Colonic mucosa (tissue), 4 donors: Measurements from ENCODE around the gene CXCR1. TPM values are rescaled to one million over a fixed set of nuclear protein-coding genes. Genes with fewer than 3 reads are reported as not detected.
A peak's percentile ranks its signal among the peaks of the same experiment; 100 is the strongest.
"Not testable (repeated sequence)": the region's sequence is repeated elsewhere in the genome, so short reads cannot be mapped to it uniquely, and the experiment has no call there.

Source experiments
- DNase-seq: peaks from one replicate; pipeline ENCODE4 v3.0.0-alpha.2; 2020
- H3K27ac ChIP-seq: fragments of 200-600 bp; one replicate; pipeline ENCODE4 v1.8.0; 2021
- H3K27me3 ChIP-seq: fragments of 200-600 bp; one replicate; pipeline ENCODE4 v1.8.0; 2021
- H3K36me3 ChIP-seq: fragments of 200-600 bp; one replicate; pipeline ENCODE4 v1.8.0; 2021
- H3K4me1 ChIP-seq: fragments of 200-600 bp; one replicate; pipeline ENCODE4 v1.8.0; 2021; ENCODE audit warnings: mild to moderate bottlenecking
- H3K4me3 ChIP-seq: fragments of 200-600 bp; one replicate; pipeline ENCODE4 v1.8.0; 2021
- H3K9ac ChIP-seq, 2 donors: one replicate each; pipeline ENCODE4 v1.7.0; 2013; ENCODE audit warnings: control low read depth in 2 of 2, low read depth in 2 of 2, low read length in 2 of 2
- H3K9me3 ChIP-seq: fragments of 200-600 bp; one replicate; pipeline ENCODE4 v1.8.0; 2021
- intact Hi-C: fragments of 100-400 bp; cut with DNase I; formaldehyde crosslinking; loops from one replicate; pipeline ENCODE4 v1.14.1; 2022
- total RNA-seq, 2 donors: library from RNA; stranded (reverse); fragmentation: NEBNext Ultra II Directional in 1 of 2; extraction: Animal tissue kit (Norgen Biotek cat#: 25700) in 1 of 2; gene quantifications; one replicate each; pipeline ENCODE4 v1.2.1, GENCODE V29; 2021
- TF ChIP-seq, protein P1 (sequence below): fragments of 200-600 bp; IDR thresholded peaks from one replicate; pipeline ENCODE4 v1.8.0; 2022; ENCODE audit warnings: antibody characterized with exemption, mild to moderate bottlenecking
- donor health status: healthy.
- donor health status: DM: no; HTN: no; CAD: no.
- donor health status: DM: no; HTN: no; CAD: no.

Gene CXCR1
- total RNA-seq, 2 donors from 2014 or later = 0.13 TPM; not detected in 1

DNA sequence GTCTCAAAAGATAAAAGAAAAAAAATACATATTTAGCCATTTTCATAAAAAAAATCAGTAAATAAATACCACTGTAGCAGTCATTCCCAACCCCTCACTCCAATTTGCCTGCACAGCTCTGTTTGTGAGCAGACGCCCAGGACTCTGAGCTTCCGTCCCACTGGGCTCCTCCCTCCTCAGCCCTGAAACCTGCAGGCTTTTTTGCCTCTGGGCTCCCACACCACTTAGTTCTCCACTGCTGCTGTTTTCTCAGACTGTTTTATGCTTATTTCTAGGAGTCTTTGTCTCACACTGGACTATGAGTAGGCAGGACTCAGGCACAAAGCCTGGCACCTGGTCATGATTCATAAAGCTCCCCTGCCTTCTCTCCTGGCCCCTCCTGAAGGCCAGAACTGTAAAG lies 6.1 kb upstream of the CXCR1 start:
- Histone ChIP-seq H3K36me3 (no peaks in the 10 kb centered on the region), H3K4me3 (no peak overlapping the region), H3K9ac (no peak overlapping the region), H3K27ac (no peak overlapping the region), H3K9me3 (no peaks in the 10 kb centered on the region), H3K27me3 (no peaks in the 10 kb centered on the region), H3K4me1 (no peaks in the 10 kb centered on the region)
- intact Hi-C loops = no loop called here
- no peak for DNase-seq
- TF ChIP-seq, protein P1, sequence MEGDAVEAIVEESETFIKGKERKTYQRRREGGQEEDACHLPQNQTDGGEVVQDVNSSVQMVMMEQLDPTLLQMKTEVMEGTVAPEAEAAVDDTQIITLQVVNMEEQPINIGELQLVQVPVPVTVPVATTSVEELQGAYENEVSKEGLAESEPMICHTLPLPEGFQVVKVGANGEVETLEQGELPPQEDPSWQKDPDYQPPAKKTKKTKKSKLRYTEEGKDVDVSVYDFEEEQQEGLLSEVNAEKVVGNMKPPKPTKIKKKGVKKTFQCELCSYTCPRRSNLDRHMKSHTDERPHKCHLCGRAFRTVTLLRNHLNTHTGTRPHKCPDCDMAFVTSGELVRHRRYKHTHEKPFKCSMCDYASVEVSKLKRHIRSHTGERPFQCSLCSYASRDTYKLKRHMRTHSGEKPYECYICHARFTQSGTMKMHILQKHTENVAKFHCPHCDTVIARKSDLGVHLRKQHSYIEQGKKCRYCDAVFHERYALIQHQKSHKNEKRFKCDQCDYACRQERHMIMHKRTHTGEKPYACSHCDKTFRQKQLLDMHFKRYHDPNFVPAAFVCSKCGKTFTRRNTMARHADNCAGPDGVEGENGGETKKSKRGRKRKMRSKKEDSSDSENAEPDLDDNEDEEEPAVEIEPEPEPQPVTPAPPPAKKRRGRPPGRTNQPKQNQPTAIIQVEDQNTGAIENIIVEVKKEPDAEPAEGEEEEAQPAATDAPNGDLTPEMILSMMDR = no peak

DNA sequence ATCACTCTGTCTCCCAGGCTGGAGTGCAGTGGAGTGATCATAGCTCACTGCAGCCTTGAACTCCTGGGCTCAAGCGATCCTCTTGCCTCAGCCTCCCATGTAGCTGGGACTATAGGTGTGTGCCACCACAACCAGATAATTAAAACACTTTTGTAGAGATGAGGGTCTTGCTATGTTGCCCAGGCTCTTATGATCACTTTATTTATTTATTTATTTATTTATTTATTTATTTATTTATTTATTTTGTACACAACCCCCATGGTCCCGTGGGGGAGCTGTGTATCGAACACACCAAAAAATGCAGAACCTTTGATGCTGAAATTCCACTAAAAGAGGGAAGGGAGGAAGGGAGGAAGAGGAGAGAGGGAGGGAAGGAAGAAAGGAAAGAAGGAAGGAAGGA lies 5.0 kb upstream of the CXCR1 start:
- H3K4me3 ChIP-seq, H3K9ac ChIP-seq, intact Hi-C loops, H3K9me3 ChIP-seq, H3K27me3 ChIP-seq, DNase-seq, H3K4me1 ChIP-seq, H3K36me3 ChIP-seq, H3K27ac ChIP-seq: not testable (repeated sequence)

DNA sequence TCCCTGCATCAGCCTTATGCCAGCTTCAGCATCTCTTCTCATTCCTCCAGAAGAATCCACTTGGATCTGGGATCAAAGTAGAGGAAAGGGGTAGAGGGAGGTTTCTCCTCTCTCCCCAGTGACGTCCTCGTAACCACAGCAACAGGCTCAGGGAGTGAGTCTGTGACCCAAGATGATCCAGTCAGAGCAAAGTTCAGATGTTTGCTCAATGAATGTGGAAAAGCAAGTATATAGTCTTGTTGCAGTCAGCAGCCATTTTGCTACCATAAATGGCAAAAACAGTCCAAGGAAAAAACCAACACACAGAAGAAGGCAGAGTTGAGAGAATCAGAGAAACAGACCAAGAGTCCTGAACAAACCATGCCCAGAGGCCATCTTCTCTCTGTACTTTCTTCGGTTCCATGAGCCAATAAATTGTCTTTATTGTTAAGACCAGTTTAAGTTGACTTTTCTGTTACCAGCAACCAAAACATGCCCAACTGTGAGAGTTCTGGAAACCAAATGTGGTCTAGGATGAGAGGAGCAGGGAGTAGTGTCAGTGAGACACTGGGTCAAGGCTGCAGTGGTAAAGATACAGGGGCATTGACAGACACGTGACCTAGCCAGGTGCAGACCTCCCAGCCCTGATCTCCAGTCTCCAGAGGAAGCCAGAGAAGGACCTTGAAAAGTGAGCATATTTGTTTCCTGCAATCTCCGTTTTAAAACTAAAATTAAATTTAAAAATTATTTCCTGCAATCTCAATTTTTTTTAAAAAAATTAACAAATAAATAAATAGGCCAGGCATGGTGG lies 3.2 kb upstream of the CXCR1 start:
- H3K9me3 ChIP-seq = no peaks in the 10 kb centered on the region
- DNase-seq = no peak
- intact Hi-C loops = no loop called here
- no peak overlapping the region for H3K4me3 ChIP-seq
- H3K27ac ChIP-seq = no peak overlapping the region
- TF ChIP-seq, protein P1 = no peak
- no peaks in the 10 kb centered on the region for H3K27me3 ChIP-seq
- H3K4me1 ChIP-seq = no peaks in the 10 kb centered on the region
- H3K9ac ChIP-seq = no peak overlapping the region
- no peaks in the 10 kb centered on the region for H3K36me3 ChIP-seq

DNA sequence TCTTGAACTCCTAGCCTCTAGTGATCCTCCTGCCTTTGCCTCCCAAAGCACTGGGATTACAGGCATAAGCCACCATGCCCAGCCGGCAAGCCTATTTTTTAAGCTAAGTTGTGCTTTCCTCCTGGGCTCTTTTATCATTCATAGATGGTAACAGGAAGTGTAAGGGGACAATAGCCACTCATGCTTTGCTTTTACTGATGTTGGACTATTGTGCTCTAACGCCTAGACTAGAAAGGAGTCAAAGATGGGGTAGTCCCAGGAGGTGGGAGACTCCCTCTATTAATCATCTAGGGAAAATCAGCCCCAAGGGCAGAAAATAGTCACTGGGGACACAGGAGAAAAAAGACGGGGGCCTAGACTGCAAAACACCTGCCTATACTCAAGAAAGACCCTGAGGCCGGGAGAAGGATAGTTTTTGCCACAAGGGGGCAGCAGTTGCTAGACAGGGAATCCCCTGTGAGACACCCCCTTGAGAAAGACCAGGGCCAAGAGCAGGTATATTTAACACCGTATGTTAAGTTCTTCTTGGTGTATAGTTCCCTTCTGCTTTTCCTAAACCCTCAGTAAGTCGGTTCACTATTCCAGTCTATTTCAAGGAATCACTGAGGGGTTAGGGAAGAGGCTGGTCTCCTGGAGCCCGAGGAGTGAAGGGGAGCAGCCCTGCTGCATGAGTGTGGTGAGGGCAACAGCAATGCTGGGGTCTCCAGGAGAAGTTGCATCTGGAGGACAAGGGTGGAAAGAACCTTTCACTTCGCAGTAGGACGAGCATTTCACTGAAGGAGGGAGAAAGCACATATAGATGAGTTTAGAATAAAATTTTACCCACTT lies 2.1 kb upstream of the CXCR1 start:
- TF ChIP-seq, protein P1 = peak; percentile 57
- no peak overlapping the region for H3K4me3 ChIP-seq
- H3K36me3 ChIP-seq = no peaks in the 10 kb centered on the region
- H3K27ac ChIP-seq = no peak overlapping the region
- H3K27me3 ChIP-seq = no peaks in the 10 kb centered on the region
- H3K4me1 ChIP-seq = no peaks in the 10 kb centered on the region
- DNase-seq = peak; percentile 67
- no peaks in the 10 kb centered on the region for H3K9me3 ChIP-seq
- no peak overlapping the region for H3K9ac ChIP-seq
- intact Hi-C loops = no loop called here

DNA sequence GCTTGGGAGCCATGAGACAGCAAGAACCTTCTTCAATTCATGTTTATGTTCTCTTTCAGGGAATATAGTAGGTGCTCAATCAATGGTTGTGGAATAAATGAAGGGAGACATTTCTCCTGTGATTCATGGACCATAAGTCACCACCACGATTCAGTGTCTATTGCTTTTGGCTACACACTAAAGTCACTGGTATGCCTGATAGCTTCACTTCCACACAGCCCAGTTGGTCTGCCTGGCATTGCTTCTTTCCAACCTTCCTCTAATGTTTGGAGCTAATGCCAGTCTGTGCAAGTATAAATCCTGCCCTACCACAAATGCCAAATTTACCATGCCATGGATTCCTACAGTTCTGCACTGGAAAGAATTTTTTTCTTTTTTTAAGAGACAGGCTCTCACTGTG lies 1.3 kb upstream of the CXCR1 start:
- TF ChIP-seq, protein P1 = no peak
- H3K36me3 ChIP-seq = no peaks in the 10 kb centered on the region
- no peak overlapping the region for H3K9ac ChIP-seq
- H3K27ac ChIP-seq = no peak overlapping the region
- DNase-seq = no peak
- H3K27me3 ChIP-seq = no peaks in the 10 kb centered on the region
- no peaks in the 10 kb centered on the region for H3K9me3 ChIP-seq
- no peak overlapping the region for H3K4me3 ChIP-seq
- intact Hi-C loops = no loop called here
- no peaks in the 10 kb centered on the region for H3K4me1 ChIP-seq

DNA sequence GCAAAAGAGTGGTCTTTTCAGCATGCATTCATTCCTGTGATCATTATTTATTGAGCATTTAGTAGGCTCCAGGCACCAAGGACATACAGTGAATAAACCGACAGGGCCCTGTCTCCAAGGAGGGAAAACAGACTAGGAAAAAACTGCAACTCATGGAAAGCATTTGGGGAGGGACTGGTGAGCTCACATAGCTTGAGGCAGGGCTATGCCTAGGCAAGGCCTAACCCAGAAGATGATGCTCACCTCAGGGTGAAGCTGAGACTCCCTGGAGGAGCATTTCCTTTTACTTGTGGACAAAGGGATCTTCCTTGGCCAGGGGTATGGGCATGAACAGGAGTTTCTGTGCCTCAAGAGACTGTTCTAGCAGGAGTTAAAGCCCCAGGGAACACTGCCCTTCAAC lies 3.9 kb downstream of the CXCR1 start:
- no peaks in the 10 kb centered on the region for H3K36me3 ChIP-seq
- no peak overlapping the region for H3K4me3 ChIP-seq
- TF ChIP-seq, protein P1 = no peak
- H3K27me3 ChIP-seq = no peaks in the 10 kb centered on the region
- intact Hi-C loops = no loop called here
- no peak overlapping the region for H3K27ac ChIP-seq
- DNase-seq = no peak
- no peak overlapping the region for H3K9ac ChIP-seq
- H3K9me3 ChIP-seq = no peaks in the 10 kb centered on the region
- no peaks in the 10 kb centered on the region for H3K4me1 ChIP-seq
